Heart left ventricle (tissue), 16 donors: ENCODE results near the gene GRM5. TPM values are rescaled to one million over a fixed set of nuclear protein-coding genes. Genes with fewer than 3 reads are reported as not detected.
"Not testable (repeated sequence)": the region's sequence is repeated elsewhere in the genome, so short reads cannot be mapped to it uniquely, and the experiment has no call there.

Experiments
- ATAC-seq, 4 donors: fragments of 200-7000 bp; cut with Tn5 transposase; one replicate each; pipeline ENCODE4 v1.9.1; 2020 to 2022; ENCODE audit warnings: moderate library complexity in 4 of 4, mild to moderate bottlenecking in 3 of 4, moderate number of reproducible peaks in 1 of 4
- DNase-seq, 5 donors: peaks; one replicate each; pipeline ENCODE4 v3.0.0-alpha.2; 2020
- H3K27ac ChIP-seq, 12 donors: fragments of 200-600 bp; sonication (generic) in 4 of 12; one replicate each; pipeline versions ENCODE4 v1.5.0 to v1.8.0; 2016 to 2022; ENCODE audit warnings: mild to moderate bottlenecking in 2 of 12
- H3K27me3 ChIP-seq, 9 donors: fragments of 200-600 bp; sonication (generic) in 2 of 9; one replicate each; pipeline versions ENCODE4 v1.5.1 to v1.8.0; 2016 to 2022; ENCODE audit warnings: mild to moderate bottlenecking in 3 of 9
- H3K36me3 ChIP-seq, 9 donors: fragments of 200-600 bp; sonication (generic) in 2 of 9; one replicate each; pipeline versions ENCODE4 v1.5.0 to v1.8.0; 2018 to 2022; ENCODE audit warnings: mild to moderate bottlenecking in 2 of 9
- H3K4me1 ChIP-seq, 12 donors: fragments of 200-600 bp; sonication (generic) in 4 of 12; one replicate each; pipeline versions ENCODE4 v1.5.0 to v1.8.0; 2016 to 2022; ENCODE audit warnings: mild to moderate bottlenecking in 3 of 12
- H3K4me3 ChIP-seq, 12 donors: fragments of 200-600 bp; sonication (generic) in 4 of 12; one replicate each; pipeline versions ENCODE4 v1.5.0 to v1.8.0; 2017 to 2022; ENCODE audit warnings: mild to moderate bottlenecking in 9 of 12, moderate library complexity in 4 of 12
- H3K9me3 ChIP-seq, 12 donors: fragments of 200-600 bp; sonication (generic) in 4 of 12; one replicate each; pipeline versions ENCODE4 v1.5.0 to v1.8.0; 2016 to 2022; ENCODE audit warnings: mild to moderate bottlenecking in 1 of 12
- POLR2A ChIP-seq, 2 donors: fragments of 450-650 bp; IDR thresholded peaks; one replicate each; pipeline ENCODE4 v1.6.1; 2017; ENCODE audit warnings: antibody characterized with exemption in 2 of 2, mild to moderate bottlenecking in 2 of 2, moderate library complexity in 2 of 2
- WGBS, 4 donors: extraction: QIAGEN DNeasy Blood & Tissue Kit in 2 of 4; methylation state at CpG; one replicate each; pipeline versions ENCODE4 v1.1.5 to v1.1.7; 2013 to 2018; 5-methylcytosine and 5-hydroxymethylcytosine counted together
- intact Hi-C, 10 donors: fragments of 100-400 bp; cut with DNase I; formaldehyde crosslinking; loops; one replicate each; pipeline versions ENCODE4 v1.11.1 to v1.14.2; 2022
- polyA plus RNA-seq, 2 donors: library from polyadenylated mRNA; stranded (reverse); fragments of 200-250 nt; gene quantifications; one replicate each; pipeline ENCODE4 v1.2.3, GENCODE V29; 2013
- total RNA-seq, 9 donors: library from RNA; depleted of rRNA in 2 of 9; stranded (reverse); fragments of >200 nt in 2 of 9; fragmentation: NEBNext Ultra II Directional in 3 of 9; extraction: Animal tissue kit (Norgen Biotek cat#: 25700) in 3 of 9; gene quantifications; one replicate each; pipeline versions ENCODE4 v1.1.0 to v1.2.4, GENCODE V29; 2016 to 2023
- TF ChIP-seq, protein P1 (sequence below), 12 donors: fragments of 200-600 bp; sonication (generic) in 4 of 12; IDR thresholded peaks; one replicate each; pipeline versions ENCODE4 v1.5.0 to v1.8.0; 2018 to 2022; ENCODE audit warnings: antibody characterized with exemption in 12 of 12, mild to moderate bottlenecking in 5 of 12
- donor health status: ischemic (EF 13 %, LVEDD 7.1; RV severe dilation, severe dysfunction).
- donor health status: healthy with polysubstance abuse.
- donor health status: DM: no; HTN: yes; CAD: no.
- donor health status: DM: no; HTN: no; CAD: no.
- donor health status: ischemic (EF 25% LVEDD 6.9; RV normal size, moderate dysfunction).
- donor health status: ischemic (EF 25% LVEDD 5.7; RV mildly dilated, moderate dysfunction).
- donor health status: healthy.
- donor health status: DM: yes; HTN: yes; CAD: no.
- donor health status: ischemic (EF 35%, LVEDD 5.7; RV mildly dilated, moderate dysfunction).
- donor health status: nonischemic (EF 11% LVEDD 7.7; RV severe dilation, severe dysfunction).
- donor health status: DM: yes; HTN: yes; CAD: no.
- donor health status: PGD.
- donor health status: ischemic (EF 29% LVEDD 5.4; RV normal size, mild dysfunction).
- donor health status: nonischemic (EF 23%, LVEDD 6.1; RV moderate dilation, normal function).

The GRM5 gene
- total and polyA plus RNA-seq, 11 donors: 0.01 to 0.09 (median 0.09) TPM; not detected in 8

DNA sequence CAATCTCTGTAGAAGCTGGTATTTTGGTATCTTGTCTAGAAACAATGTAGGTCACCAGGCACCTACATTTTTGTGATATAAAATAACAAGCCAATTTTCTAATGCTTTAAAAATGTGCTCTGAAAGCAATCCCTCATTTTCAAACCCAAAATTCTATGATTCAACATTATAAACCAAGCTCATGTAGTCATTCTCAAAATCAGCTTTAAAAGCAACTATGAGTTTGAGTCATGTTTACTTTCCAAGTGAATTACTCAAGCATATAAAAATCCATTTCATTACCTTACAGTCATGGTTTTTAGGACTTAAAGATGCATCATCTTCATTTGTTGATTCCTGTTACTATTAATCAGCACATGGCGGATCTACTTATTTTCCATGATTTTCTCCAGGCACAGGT, 216.4 kb downstream of the GRM5 start:
- Histone ChIP-seq H3K4me3 (no peak overlapping the region), H3K27ac (no peak overlapping the region), H3K9me3 (no peaks in the 10 kb centered on the region), H3K36me3 (no peaks in the 10 kb centered on the region), H3K4me1 (no peaks in the 10 kb centered on the region), H3K27me3 (no peaks in the 10 kb centered on the region)
- intact Hi-C loops: no loop called here
- DNase-seq: no peak
- no peak for ATAC-seq
- TF ChIP-seq POLR2A (IDR thresholded peaks at IDR 0.05): no peak
- TF ChIP-seq, protein P1, sequence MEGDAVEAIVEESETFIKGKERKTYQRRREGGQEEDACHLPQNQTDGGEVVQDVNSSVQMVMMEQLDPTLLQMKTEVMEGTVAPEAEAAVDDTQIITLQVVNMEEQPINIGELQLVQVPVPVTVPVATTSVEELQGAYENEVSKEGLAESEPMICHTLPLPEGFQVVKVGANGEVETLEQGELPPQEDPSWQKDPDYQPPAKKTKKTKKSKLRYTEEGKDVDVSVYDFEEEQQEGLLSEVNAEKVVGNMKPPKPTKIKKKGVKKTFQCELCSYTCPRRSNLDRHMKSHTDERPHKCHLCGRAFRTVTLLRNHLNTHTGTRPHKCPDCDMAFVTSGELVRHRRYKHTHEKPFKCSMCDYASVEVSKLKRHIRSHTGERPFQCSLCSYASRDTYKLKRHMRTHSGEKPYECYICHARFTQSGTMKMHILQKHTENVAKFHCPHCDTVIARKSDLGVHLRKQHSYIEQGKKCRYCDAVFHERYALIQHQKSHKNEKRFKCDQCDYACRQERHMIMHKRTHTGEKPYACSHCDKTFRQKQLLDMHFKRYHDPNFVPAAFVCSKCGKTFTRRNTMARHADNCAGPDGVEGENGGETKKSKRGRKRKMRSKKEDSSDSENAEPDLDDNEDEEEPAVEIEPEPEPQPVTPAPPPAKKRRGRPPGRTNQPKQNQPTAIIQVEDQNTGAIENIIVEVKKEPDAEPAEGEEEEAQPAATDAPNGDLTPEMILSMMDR (IDR thresholded peaks at IDR 0.05): no peak
- 87 to 98% (median 98%) methylated on average over 1 of the region's 1 CpG for WGBS, 4 donors

DNA sequence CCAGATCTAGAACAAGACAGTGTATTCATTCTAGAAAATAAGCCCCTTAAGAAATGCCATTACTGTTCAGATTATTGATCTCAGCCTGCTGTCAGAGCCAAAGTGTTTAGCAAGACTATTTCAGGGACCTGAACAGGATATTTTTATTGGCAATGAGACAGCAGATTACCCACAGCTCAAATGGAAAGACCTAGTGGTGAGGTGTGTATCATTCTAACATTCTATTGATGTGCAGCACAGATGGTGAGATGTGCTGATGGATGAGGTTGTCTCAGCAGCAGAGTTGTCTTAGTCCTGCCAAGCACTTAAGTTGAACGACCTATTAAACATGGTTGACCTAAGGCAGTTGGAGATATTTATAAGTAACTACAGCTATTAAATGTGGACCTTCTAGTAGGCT, 219.5 kb downstream of the GRM5 start:
- WGBS, 4 donors: 10 to 28% (median 21%) methylated on average over 1 of the region's 1 CpG
- intact Hi-C loops, H3K36me3 ChIP-seq, H3K4me3 ChIP-seq, H3K4me1 ChIP-seq, ATAC-seq, H3K27ac ChIP-seq, DNase-seq, H3K27me3 ChIP-seq, H3K9me3 ChIP-seq: not testable (repeated sequence)

DNA sequence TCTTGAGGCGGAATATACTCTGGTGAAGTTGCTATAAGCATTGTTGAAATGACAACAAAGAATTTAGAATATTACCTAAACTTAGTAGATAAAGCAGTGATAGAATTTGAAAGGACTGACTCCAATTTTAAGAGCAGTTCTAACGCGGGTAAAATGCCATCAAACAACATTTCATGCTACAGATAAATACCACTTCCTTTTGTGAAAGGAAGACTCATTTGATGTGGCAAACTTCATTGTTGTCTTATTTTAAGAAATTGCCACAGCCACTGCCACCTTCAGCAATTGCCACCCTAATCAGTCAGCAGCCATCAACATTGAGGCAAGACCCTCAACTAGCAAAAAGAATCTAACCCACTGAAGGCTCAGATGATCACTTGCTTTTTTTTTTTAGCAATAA, 220.8 kb downstream of the GRM5 start:
- DNase-seq, H3K36me3 ChIP-seq, H3K27ac ChIP-seq, H3K4me3 ChIP-seq, intact Hi-C loops, ATAC-seq, H3K9me3 ChIP-seq, H3K4me1 ChIP-seq, H3K27me3 ChIP-seq: not testable (repeated sequence)
- 82 to 90% (median 85%) methylated on average over 3 of the region's 3 CpGs for WGBS, 4 donors

DNA sequence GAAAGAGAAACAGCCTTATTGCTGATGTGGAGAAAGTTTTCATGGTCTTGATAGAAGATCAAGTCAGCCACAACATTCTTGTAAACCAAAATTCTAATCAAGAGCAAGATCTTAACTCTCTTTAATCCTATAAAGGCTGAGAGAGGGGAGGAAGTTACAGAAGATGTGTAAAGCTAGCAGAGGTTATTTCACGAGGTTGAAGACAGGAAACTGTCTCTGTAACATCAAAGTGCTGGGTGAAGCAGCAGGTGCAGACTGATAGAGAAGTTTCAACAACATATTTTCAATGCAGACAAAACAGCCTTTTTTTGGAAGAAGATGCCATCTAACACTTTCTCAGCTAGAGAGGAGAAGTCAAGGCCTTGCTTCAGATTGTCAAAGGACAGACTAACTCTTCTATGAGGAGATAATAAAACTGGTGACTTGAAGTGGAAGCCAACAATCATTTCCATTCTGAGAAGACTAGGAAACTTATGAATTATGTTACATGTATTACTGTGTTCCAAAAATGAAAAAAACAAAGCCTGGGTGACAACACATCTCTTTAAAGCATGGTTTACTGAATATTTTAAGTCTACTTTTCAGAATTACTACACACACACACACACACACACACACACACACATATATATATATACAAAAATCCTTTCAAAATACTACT, 221.9 kb downstream of the GRM5 start:
- WGBS, 4 donors: 28 to 42% (median 39%) methylated on average over 1 of the region's 1 CpG
- H3K9me3 ChIP-seq, intact Hi-C loops: not testable (repeated sequence)

DNA sequence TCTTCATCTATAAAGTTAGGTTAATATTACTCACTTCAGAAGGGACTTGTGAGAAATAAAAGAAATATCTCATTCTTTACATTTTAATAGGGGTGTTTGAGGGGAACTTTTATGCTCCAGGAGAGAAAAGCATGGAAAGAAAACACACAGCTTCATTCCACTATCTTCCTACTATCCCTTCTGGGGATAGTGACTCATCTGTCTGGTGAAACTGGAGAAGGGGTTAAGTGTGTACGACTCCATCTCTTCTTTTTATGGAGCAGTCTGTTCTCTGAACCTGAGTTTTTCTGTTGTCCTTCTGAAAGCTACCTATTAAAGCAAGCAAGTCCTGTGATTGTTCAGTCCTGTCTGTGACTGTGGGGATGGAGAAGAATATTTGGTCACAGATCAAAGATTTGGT, 227.6 kb downstream of the GRM5 start:
- 42 to 81% (median 70%) methylated on average over 1 of the region's 1 CpG for WGBS, 4 donors

More for the DNA sequence above, 221.9 kb downstream of the GRM5 start:
- ATAC-seq, H3K4me3 ChIP-seq, H3K36me3 ChIP-seq, H3K27ac ChIP-seq, DNase-seq, H3K4me1 ChIP-seq, H3K27me3 ChIP-seq: not testable (repeated sequence)

DNA sequence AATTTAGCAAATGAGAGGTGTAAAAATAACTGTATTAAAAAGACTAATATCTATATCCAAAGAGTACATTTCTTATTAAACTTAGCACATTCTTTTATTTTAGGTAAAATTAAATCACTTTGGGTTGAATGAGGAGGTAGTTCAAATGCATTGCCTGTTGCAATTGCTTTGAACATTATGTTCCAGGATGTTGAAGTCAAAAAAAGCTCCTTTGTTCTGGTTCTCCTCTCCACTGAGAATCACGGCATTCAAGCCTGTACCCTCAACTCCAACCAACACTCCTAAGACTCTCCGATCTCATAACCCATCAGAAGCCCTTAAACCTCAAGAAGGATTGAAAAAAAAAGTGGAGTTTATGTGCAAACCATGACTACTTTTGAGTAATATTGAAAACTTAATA, 230.1 kb downstream of the GRM5 start:
- H3K4me3 ChIP-seq, H3K27me3 ChIP-seq, H3K9me3 ChIP-seq, intact Hi-C loops, H3K36me3 ChIP-seq, DNase-seq, H3K27ac ChIP-seq, H3K4me1 ChIP-seq, ATAC-seq: not testable (repeated sequence)
- WGBS, 4 donors: 72 to 78% (median 76%) methylated on average over 2 of the region's 2 CpGs

More for the DNA sequence above, 227.6 kb downstream of the GRM5 start:
- H3K36me3 ChIP-seq, H3K27me3 ChIP-seq, H3K4me1 ChIP-seq, DNase-seq, ATAC-seq, intact Hi-C loops, H3K27ac ChIP-seq, H3K9me3 ChIP-seq, H3K4me3 ChIP-seq: not testable (repeated sequence)

DNA sequence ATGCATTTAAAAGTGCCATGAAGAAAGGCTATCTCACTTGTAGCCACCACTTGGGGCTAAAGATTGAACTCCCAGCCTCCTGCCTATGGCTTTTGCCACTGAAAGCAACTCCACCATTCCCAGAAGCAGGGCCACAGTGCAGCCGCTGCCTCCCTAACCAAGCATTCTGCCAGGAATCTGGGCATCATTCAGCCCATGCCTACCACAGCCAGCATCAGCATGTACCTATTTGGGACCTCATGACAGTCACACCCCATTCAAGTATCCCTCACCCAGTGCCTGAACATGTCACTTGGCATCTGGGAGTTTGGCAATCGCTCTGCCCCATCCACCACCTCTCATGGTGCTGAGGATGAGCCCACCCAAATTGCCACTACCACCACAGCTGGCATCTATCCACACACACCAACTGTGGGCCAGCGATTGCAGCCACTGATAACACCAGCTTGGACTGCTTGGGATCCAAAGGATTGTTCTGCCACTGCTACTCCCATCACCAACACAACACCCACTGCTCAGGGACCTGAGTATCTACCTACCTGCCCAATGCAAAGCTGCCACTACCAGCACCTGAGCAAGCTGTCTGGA, 234.4 kb downstream of the GRM5 start:
- ATAC-seq (no peak), DNase-seq (peak in 1 of 5 donors; percentile 18)
- Histone ChIP-seq H3K9me3 (peaks cover 0 to 5% (median 0%) of the 10 kb centered on the region in 12 donors), H3K27me3 (no peaks in the 10 kb centered on the region), H3K4me1 (no peaks in the 10 kb centered on the region), H3K36me3 (no peaks in the 10 kb centered on the region), H3K4me3 (no peak overlapping the region), H3K27ac (no peak overlapping the region)
- 81 to 82% (median 81%) methylated on average over 2 to 3 of the region's 3 CpGs for WGBS, 4 donors
- intact Hi-C loops: no loop called here
- no peak for TF ChIP-seq POLR2A (IDR thresholded peaks at IDR 0.05)
- TF ChIP-seq, protein P1 (IDR thresholded peaks at IDR 0.05): no peak
